Measurements from ENCODE around the gene SENP6.
"Not testable (repeated sequence)": the region's sequence is repeated elsewhere in the genome, so short reads cannot be mapped to it uniquely, and the experiment has no call there.

The SENP6 gene, protein sequence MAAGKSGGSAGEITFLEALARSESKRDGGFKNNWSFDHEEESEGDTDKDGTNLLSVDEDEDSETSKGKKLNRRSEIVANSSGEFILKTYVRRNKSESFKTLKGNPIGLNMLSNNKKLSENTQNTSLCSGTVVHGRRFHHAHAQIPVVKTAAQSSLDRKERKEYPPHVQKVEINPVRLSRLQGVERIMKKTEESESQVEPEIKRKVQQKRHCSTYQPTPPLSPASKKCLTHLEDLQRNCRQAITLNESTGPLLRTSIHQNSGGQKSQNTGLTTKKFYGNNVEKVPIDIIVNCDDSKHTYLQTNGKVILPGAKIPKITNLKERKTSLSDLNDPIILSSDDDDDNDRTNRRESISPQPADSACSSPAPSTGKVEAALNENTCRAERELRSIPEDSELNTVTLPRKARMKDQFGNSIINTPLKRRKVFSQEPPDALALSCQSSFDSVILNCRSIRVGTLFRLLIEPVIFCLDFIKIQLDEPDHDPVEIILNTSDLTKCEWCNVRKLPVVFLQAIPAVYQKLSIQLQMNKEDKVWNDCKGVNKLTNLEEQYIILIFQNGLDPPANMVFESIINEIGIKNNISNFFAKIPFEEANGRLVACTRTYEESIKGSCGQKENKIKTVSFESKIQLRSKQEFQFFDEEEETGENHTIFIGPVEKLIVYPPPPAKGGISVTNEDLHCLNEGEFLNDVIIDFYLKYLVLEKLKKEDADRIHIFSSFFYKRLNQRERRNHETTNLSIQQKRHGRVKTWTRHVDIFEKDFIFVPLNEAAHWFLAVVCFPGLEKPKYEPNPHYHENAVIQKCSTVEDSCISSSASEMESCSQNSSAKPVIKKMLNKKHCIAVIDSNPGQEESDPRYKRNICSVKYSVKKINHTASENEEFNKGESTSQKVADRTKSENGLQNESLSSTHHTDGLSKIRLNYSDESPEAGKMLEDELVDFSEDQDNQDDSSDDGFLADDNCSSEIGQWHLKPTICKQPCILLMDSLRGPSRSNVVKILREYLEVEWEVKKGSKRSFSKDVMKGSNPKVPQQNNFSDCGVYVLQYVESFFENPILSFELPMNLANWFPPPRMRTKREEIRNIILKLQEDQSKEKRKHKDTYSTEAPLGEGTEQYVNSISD

DNA sequence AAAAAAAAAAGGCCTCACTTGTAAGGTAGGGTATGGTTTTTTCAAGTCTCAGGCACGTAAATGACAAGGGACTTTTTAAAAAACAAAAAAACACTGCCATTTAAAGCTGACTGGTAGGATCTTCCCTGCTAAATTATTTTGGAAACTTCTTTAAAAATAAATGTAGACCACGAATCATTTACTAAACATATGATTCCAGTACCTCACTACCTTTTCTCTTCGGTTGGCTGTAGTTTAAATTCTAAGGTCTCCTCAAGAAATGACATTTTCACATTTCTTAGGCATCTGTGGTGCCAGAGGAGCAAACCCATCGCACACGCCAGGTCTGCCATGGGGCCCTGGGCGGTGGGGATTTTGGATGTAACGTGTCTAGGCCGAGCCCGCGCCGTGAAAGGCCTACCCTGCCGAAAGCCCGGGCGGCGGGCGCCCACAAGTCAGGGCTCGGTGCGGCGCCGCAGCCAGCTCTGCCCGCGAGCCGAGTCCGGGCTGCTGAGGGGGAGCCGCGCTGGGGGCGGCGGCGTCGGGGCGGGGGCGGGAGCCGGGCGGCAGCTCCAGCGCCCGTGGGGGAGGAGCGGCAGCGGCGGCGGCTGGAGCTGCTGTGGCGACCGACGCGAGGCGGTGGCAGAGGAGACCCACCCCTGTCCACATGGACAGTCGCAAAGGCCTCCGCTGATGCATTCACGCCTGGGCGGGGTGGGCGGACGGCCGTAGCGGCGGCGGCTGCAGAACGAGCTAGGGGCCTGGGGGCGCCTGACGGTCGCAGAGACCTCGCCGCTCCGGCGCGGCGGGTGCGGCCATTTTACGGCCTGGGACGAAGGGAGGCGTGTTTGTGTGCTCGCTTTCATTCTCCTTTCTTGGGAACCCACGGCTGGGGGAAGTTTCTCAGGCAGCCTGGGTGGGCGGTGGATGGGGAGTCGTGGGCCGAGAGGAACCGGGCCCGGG is at the start of gene SENP6:
Gene SENP6, plus strand, starts transcription at position 577 of the 942 bp plus-strand sequence. CDS start 645 bp downstream, outside the sequence.
- peak; percentile 45 for DNase-seq (ENCODE audit: low read depth)

DNA sequence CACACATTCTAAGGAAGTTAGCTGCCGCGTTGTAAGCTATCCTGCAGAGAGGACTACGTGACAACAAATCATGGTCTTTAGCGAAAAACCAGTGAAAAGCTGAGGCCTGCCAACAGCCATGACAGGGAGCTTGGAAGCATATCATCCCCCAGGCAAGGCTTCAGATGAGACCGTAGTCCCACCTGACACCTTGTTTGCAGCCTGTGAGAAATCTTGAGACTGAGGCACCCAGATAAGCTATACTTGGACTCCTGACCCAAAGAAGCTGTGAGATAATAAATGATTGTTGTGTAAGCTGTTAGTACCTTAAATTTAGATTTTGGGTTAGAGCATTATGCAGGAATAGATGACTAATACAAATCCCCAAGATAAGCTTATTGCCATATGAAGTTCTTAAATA is 45.4 kb upstream of the SENP6 start:
- DNase-seq (ENCODE audit: low read depth) = no peak

DNA sequence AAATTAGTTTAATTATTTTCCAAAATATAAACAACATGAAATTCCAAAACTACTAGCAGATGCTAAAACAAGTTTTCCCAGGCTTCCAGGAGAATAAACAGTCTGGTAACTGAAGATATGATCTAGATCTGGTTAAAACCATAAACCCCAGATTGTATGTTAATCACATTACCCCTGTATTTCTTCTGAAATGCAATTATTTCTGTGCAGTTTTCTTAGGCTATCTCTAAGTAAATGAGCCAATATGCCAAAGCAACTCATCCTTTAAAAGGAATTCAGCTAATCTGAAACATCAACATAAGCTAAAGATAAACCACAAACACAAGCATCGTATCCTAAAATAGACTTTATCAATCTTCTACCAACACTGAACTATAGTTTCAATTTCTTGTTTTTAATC is 44.6 kb upstream of the SENP6 start:
- no peak for DNase-seq (ENCODE audit: low read depth)

DNA sequence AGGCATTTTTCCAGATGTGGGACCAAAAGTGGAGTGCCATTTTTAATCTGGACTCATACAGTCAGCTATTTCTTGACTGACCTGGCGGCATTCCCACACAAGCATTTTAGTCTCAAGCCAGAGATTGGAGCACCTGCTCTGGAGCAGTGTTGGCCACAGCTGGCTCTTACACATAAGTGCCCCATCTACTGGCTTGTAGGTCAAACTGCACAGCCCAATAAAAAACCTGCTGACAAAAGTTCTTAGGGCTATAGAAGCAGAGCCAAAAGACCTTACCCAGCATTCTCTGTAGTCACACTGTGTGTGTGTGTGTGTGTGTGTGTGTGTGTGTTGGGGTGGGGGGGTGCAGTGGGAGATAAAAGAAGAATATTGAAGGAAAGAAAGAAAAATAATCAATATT is 38.6 kb upstream of the SENP6 start:
- peak; percentile 7 for DNase-seq (ENCODE audit: low read depth)

DNA sequence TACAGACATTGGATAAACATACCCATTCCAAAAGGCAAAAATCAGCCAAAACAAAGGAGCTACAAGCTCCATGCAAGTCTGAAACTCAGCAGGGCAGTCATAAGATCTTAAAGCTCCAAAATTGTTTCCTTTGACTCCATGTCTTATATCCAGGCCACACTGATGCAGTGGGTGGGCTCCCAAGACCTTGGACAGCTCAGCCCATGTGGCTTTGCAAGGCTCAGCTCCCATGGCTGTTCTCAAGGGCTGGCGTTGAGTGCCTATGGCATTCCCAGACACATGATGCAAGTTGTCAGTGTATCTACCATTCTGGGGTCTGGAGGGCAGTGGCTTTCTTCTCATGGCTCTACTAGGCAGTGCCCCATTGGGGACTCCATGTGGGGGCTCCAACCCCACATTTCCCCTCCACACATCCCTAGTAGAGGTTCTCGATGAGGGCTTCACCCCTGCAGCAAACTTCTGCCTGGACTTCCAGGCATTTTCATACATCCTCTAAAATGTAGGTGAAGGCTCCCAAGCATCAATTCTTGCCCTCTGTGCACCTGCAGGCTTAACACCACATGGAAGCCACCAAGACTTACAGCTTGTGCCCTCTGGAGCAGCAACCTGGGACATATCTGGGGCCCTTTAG is 35.4 kb upstream of the SENP6 start:
- no peak for DNase-seq (ENCODE audit: low read depth)

DNA sequence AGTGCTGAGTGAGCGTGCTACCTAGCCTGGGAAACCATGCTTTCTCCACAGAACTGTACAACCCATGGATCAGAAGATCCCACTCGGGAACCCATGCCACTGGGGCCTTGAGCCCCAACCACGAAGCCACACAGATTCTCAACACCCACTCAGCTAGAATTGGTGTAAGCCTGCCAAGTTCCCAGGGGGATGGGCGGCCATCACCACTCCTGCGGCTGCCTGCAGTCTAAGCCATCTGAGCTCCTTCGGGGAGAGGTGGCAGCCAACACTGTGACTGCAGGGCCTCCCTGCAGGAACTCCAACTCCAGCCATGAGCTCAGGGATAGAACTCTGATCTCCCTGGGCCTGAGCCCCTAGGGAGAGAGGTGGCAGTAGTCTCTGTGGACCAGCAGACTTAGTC is 33.6 kb upstream of the SENP6 start:
- no peak for DNase-seq (ENCODE audit: low read depth)

DNA sequence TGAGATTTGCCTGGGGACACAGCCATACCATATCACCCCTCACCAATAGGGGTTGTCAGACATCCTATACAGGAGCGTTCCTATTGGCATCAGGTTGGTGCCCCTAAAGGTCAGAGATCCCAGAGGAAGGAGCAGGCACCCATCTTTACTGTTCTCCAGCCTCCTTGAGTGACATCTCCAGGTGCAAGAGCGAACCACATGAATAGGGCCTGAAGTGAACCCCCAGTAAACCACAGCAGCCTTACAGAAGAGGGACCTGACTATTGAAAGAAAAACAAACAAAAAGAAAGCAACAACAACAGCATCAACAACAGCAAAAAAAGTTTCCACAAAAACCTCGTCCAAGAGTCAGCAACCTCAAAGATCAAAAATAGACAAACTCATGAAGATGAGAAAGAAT is 32.7 kb upstream of the SENP6 start:
- DNase-seq (ENCODE audit: low read depth) = no peak

DNA sequence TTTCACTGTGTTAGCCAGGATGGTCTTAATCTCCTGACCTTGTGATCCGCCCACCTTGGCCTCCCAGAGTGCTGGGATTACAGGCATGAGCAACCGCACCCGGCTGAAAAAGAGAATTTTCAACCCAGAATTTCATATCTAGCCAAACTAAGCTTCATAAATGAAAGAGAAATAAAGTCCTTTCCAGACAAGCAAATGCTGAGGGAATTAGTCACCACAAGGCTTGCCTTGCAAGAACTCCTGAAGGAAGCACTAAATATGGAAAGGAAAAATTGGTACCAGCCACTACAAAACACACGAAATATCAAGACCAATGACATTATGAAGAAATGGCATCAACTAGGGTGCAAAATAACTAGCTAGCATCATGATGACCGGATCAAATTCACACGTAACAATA is 31.0 kb upstream of the SENP6 start:
- DNase-seq (ENCODE audit: low read depth) = not testable (repeated sequence)

DNA sequence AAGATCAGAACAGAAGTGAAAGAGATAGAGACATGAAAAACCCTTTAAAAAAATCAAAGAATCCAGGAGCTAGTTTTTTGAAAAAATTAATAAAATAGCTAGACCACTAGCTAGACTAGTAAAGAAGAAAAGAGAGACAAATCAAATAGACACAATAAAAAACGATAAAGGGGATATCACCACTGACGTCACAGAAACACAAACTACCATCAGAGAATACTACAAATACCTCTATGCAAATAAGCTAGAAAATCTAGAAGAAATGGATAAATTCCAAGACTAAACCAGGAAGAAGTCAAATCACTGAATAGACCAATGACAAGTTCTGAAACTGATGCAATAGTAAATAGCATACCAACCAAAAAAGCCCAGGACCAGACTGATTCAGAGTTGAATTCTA is 29.6 kb upstream of the SENP6 start:
- no peak for DNase-seq (ENCODE audit: low read depth)

DNA sequence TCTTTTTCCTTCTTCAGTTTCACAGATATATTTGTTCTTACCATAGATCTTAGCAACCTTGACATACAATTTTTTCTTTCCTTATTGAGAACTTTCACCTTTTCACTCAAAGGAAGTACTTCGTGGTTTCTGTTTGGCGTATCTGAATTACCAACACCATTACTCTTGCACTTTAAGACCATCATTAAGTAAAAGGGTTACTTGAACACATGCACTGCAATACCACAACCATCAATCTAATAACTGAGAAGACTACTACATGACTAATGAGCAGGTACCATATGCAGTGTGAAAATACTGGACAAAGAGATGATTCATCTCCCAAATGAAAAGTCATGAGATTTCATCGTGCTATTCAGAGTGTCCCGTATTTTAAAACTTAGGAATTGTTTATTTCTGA is 21.7 kb upstream of the SENP6 start:
- no peak for DNase-seq (ENCODE audit: low read depth)

DNA sequence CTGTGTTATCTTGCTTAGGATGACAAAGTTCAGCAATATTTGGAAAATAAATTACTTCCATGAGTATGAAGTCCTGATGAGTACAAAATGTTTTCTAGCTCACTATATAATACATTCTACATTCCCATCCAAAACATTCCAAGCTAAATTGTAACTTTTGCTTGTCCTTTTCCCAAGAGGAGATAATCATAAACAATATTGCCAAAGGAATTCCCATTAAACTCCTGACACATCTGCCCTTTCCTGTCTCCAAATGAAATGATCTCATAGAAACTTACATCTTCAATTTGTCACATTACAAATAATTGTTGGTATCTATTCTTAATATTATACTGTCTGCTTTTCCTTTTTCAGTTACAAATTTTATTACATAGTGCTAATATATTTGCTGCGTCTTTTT is 20.4 kb upstream of the SENP6 start:
- DNase-seq (ENCODE audit: low read depth) = no peak

DNA sequence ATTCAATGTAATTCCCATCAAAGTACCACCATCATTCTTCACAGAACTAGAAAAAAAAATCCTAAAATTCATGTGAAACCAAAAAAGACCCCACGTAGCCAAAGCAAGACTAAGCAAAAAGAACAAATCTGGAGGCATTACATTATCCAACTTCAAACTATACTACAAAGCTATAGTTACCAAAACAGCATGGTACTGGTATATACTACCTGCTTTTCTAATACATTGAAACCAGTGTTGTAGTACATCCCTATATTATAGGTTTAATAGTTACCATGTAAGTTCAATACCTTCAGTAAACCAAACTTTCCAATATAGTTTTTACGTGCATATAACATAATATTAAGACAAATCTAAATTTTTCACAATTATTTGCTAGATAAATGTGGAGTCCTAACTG is 17.1 kb upstream of the SENP6 start:
- not testable (repeated sequence) for DNase-seq (ENCODE audit: low read depth)

DNA sequence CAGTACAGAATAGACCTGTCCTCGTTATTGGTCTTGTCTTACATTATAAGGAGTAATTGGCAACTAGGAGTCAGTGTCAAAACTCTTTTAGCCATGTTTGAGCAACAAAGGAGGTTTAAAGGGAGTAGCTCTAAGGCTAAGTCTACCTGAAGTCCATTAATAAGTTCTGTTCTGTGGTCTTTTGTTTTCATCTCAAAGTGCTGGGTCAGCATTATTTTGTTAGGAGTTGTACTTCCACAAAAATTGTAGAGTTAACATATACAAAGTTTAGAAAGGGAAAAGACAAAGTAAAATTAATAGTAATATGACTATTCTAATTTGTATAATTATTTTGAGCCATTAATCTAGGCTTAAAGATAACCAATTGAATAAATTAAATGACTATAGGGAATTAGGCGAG is 12.7 kb upstream of the SENP6 start:
- DNase-seq (ENCODE audit: low read depth) = no peak

DNA sequence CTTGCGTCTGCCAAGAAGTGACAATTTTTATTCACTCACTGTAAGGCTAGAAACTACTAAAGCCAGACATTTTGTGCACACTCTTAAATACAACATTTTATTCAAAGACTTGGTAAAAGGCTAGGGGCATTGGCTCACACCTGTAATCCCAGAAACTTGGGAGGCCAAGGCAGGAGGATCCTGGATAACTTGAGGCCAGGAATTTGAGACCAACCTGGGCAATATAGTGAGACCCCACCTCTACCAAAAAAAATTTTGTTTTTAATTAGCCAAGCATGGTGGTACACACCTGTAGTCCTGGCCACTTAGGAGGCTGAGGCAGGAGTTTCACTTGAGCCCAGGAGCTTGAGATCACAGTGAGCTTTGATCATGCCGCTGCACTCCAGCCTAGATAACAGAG is 11.3 kb upstream of the SENP6 start:
- DNase-seq (ENCODE audit: low read depth) = no peak

DNA sequence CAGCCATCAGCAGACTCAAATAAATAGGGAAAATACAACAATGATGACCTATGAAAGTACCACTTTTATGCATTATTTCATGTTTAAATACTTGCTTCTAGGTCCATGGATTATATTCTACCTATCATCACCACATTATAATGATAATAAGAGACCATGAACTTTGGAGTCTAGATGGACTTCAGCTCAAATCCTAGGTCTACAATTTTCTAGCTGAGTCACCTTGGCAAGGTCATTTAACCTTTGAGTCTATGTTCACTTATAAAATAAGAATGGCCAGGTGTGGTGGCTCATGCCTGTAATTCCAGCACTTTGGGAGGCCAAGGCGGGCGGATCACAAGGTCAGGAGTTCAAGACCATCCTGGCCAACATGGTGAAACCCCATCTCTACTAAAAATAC is 5.3 kb upstream of the SENP6 start:
- DNase-seq (ENCODE audit: low read depth) = not testable (repeated sequence)

DNA sequence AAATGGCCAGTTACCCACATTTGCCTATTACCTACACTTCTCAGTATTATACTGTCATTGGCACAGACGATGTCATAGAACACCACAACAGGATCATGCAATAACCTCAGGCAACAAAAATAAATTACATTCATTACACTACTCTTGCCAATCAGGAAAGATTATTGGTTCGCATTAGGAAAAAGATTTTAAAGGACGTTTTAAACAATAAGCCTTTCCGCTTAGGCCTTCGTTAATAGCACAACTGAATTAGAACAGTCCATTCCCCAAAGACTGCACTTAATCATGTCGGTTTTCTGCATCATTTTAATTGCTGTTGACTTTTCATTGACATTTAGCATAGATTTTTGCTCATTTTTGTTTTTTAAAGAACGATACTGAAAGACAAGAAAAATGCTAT is 912 bp upstream of the SENP6 start:
- no peak for DNase-seq (ENCODE audit: low read depth)

DNA sequence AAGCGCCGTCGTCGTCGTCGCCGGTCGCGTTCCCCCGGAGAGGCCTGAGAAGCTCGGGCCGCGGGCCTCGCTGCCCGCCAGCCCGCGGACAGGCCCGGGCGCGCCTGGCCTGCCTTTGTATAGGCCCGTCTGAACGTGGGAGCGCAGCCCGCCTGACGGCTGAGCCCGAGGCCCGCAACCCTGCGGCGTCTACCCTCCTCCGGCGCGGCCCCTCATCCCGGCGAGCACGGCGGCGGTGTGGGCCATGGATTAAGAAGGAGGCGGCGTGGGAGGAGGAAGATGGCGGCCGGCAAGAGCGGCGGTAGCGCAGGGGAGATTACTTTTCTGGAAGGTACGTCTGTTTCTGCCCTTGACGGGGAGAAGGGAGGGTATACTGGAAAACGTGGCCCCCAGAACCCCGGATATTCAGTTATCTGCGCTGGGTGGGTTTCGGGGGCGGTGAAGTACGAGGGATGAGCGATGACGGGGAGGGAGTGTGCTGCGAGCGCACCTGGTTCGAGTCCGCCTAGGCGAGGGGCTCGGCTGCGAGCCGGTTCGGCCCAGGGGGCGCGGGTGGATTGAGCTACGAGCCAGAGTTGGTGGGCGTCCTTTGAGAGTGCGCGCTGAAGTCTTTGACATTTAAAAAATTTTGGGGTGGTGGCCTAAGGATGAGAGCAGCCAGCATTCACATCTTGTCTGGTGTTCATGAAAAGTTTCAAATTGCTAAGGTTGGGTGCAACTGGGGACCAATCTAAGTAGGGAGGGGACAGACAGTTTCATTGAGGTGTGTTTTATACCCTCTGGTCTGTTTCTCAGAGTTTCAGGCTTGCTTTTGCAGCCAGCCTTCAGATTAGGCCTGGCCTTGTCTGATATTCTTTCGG is 796 bp downstream of the SENP6 start:
- DNase-seq (ENCODE audit: low read depth) = no peak

DNA sequence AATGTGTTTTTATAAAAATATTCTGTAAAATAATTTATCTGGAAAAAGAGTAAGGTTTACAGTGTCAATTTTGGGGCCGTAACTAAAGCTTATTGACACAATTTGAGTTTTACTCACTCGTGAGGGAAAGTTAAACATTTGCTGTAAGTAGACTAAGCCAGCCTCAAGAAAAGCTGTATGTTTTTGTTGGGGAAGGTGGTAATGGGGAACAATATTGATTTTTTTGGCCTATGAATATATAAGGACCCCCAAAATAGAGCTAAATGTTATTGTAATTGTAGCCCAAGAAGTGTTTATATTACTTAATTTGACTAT is 1.4 kb downstream of the SENP6 start:
- DNase-seq (ENCODE audit: low read depth) = no peak

DNA sequence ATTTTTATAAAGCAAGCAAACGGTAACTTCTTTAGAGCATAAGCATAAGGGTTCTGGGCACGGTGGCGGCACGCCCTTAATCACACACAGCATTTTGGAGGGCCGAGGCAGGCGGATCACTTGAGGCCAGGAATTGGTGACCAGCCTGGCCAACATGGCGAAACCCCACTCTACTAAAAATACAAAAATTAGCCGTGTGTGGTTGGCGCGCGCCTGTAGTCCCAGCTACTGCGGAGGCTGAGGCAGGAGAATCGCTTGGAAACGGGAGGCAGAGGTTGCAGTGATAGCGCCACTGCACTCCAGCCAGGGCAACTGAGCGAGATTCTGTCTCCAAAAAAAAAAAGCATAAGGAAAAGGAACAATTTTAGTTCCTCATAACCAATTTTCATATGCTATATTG is 2.6 kb downstream of the SENP6 start:
- DNase-seq (ENCODE audit: low read depth) = no peak

DNA sequence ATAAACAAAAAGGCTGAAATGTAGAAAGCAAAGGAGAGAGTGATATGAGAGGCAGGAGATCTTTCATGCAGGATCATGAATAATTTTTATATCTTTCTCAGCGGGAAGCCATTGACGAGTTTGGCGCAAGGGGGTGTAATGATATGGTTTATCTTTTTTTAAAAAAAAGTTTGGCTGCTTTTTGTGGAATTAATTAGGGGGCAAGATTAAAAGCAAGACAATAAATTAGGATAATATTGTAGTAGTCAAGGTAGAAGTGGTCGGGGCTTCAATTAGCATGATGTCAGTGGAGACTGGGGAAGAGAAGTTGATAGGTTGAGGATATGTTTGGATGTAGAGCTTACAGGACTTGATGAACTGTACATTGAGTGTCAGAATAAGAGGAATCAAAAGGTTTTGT is 4.0 kb downstream of the SENP6 start:
- DNase-seq (ENCODE audit: low read depth) = no peak

Data from CMK (cell line).